Sigmoid colon (tissue), 7 donors: ENCODE measurements around the gene CD80. TPM values are rescaled to one million over a fixed set of nuclear protein-coding genes. Genes with fewer than 3 reads are reported as not detected.
A peak's percentile ranks its signal among the peaks of the same experiment; 100 is the strongest.

Source experiments
- DNase-seq: peaks from one replicate; pipeline ENCODE4 v3.0.0-alpha.2; 2019
- H3K27ac ChIP-seq, 4 donors: fragments of 200-600 bp; sonication (generic); one replicate each; pipeline ENCODE4 v1.5.1; 2016 to 2019; ENCODE audit warnings: mild to moderate bottlenecking in 1 of 4
- H3K27me3 ChIP-seq, 3 donors: fragments of 200-600 bp; sonication (generic); one replicate each; pipeline ENCODE4 v1.5.1; 2019; ENCODE audit warnings: mild to moderate bottlenecking in 1 of 3
- H3K36me3 ChIP-seq, 4 donors: fragments of 200-600 bp; sonication (generic); one replicate each; pipeline ENCODE4 v1.5.1; 2016 to 2019
- H3K4me1 ChIP-seq, 4 donors: fragments of 200-600 bp; sonication (generic); one replicate each; pipeline ENCODE4 v1.5.1; 2017 to 2019
- H3K4me3 ChIP-seq, 4 donors: fragments of 200-600 bp; sonication (generic); one replicate each; pipeline ENCODE4 v1.5.1; 2017 to 2019; ENCODE audit warnings: mild to moderate bottlenecking in 2 of 4, moderate library complexity in 1 of 4
- H3K9me3 ChIP-seq, 4 donors: fragments of 200-600 bp in 3 of 4; sonication (generic) in 3 of 4; one replicate each; pipeline versions ENCODE4 v1.5.1 to v1.6.1; 2013 to 2019
- EP300 ChIP-seq, 4 donors: sonication (generic); formaldehyde crosslinking; IDR thresholded peaks; one replicate each; pipeline ENCODE4 v1.6.1; 2017; ENCODE audit warnings: antibody characterized with exemption in 4 of 4
- POLR2A ChIP-seq, 2 donors: fragments of 450-650 bp; IDR thresholded peaks; one replicate each; pipeline ENCODE4 v1.6.1; 2016; ENCODE audit warnings: antibody characterized with exemption in 2 of 2, mild to moderate bottlenecking in 2 of 2, moderate library complexity in 2 of 2
- POLR2AphosphoS5 ChIP-seq, 4 donors: sonication (generic); formaldehyde crosslinking; IDR thresholded peaks; one replicate each; pipeline ENCODE4 v1.6.1; 2017; ENCODE audit warnings: antibody characterized with exemption in 4 of 4
- WGBS, 2 donors: extraction: QIAGEN DNeasy Blood & Tissue Kit; methylation state at CpG; one replicate each; pipeline ENCODE4 v1.1.7; 2013; 5-methylcytosine and 5-hydroxymethylcytosine counted together
- intact Hi-C: fragments of 100-400 bp; cut with DNase I; formaldehyde crosslinking; loops from one replicate; pipeline ENCODE4 v1.15.1; 2023
- polyA plus RNA-seq, 3 donors: library from polyadenylated mRNA; stranded (reverse); fragments of 200-250 nt; gene quantifications; one replicate each; pipeline ENCODE4 v1.2.3, GENCODE V29; 2013
- total RNA-seq, 4 donors: library from RNA; depleted of rRNA; stranded (reverse); fragments of >200 nt; gene quantifications; one replicate each; pipeline ENCODE4 v1.1.0, GENCODE V29; 2016
- TF ChIP-seq, protein P1 (sequence below), 4 experiments: fragments of 450-650 bp in 3 of 4; fragments of 200-600 bp in 1 of 4; IDR thresholded peaks; one replicate each; pipeline ENCODE4 v1.5.1; 2016 to 2019; ENCODE audit warnings: antibody characterized with exemption in 4 of 4, mild to moderate bottlenecking in 3 of 4, moderate library complexity in 2 of 4
- donor health status: healthy with polysubstance abuse.
- donor health status: Bipolar disorder and iron deficiency.
- donor health status: healthy.

The CD80 gene
- total and polyA plus RNA-seq, 7 donors, result 0.27 to 2.2 (median 1.6) TPM; not detected in 3

DNA sequence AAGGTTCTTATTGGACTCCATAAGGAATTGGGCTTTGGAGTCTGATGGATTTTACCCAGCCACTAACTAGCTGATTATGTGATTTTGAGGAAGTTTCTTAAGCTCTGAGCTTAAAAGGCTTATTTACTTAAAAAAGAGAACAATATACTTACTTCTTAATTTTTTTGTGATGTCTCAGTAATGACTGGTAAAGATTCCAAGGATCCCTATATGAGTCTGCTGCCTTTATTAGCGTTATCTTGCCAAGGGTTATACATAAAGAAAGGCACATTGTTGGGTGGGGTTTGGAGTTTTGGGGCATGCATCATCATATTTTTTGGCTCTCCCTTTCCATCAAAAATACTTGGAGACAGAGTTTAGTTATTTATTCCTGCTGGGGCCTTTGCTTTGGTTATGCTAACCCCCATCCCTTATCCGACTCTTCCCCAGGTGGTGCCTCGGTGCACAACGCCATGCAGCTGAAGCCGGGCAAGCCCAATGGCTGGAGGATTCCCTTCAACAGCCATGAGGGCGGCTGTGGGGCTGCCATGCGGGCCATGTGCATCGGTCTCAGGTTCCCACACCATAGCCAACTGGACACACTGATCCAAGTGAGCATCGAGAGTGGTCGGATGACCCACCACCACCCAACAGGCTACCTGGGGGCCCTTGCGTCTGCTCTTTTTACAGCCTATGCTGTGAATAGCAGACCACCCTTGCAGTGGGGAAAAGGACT, 26.6 kb upstream of the CD80 start:
- H3K27ac ChIP-seq, result no peak overlapping the region
- intact Hi-C loops, result no loop called here
- TF ChIP-seq EP300 (IDR thresholded peaks at IDR 0.05), result no peak
- TF ChIP-seq, protein P1, sequence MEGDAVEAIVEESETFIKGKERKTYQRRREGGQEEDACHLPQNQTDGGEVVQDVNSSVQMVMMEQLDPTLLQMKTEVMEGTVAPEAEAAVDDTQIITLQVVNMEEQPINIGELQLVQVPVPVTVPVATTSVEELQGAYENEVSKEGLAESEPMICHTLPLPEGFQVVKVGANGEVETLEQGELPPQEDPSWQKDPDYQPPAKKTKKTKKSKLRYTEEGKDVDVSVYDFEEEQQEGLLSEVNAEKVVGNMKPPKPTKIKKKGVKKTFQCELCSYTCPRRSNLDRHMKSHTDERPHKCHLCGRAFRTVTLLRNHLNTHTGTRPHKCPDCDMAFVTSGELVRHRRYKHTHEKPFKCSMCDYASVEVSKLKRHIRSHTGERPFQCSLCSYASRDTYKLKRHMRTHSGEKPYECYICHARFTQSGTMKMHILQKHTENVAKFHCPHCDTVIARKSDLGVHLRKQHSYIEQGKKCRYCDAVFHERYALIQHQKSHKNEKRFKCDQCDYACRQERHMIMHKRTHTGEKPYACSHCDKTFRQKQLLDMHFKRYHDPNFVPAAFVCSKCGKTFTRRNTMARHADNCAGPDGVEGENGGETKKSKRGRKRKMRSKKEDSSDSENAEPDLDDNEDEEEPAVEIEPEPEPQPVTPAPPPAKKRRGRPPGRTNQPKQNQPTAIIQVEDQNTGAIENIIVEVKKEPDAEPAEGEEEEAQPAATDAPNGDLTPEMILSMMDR (IDR thresholded peaks at IDR 0.05), result no peak
- no peak for TF ChIP-seq POLR2AphosphoS5 (IDR thresholded peaks at IDR 0.05)
- TF ChIP-seq POLR2A (IDR thresholded peaks at IDR 0.05), result no peak
- WGBS, 2 donors, result 96 to 98% methylated on average over 11 of the region's 11 CpGs
- H3K9me3 ChIP-seq, result peaks cover 0 to 2% (median 0%) of the 10 kb centered on the region in 4 donors
- H3K4me3 ChIP-seq, result no peak overlapping the region
- no peaks in the 10 kb centered on the region for H3K27me3 ChIP-seq
- DNase-seq, result no peak
- H3K4me1 ChIP-seq, result no peaks in the 10 kb centered on the region
- H3K36me3 ChIP-seq, result peaks cover 0 to 15% (median 0%) of the 10 kb centered on the region in 4 donors

DNA sequence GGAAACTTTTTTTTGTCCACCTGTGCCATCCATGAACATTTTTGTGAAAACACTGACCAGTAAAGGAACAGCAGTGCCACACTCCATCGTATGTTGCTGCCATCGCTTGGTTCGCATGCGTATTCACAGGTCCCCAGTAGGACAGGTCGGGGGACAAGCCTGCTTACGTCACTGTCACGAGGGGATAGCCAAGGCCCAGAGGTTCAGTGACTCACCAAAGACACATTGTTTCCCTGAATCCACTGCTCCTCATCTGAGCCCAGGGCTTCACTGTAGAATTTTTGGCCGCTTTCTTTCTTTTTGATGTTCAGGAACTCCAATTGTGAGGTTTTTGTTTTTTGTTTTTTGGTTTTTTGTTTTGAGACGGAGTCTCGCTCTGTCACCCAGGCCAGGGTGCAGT, 25.8 kb upstream of the CD80 start:
- WGBS, 2 donors, result 95 to 96% methylated on average over 10 of the region's 10 CpGs
- Histone ChIP-seq H3K9me3 (no peaks in the 10 kb centered on the region), H3K4me1 (peaks cover 0 to 7% (median 3%) of the 10 kb centered on the region in 4 donors), H3K27me3 (no peaks in the 10 kb centered on the region), H3K27ac (no peak overlapping the region), H3K36me3 (peaks cover 0 to 15% (median 0%) of the 10 kb centered on the region in 4 donors), H3K4me3 (no peak overlapping the region)
- no peak for DNase-seq
- intact Hi-C loops, result no loop called here
- TF ChIP-seq, protein P1 (IDR thresholded peaks at IDR 0.05), result no peak
- TF ChIP-seq POLR2AphosphoS5 (IDR thresholded peaks at IDR 0.05) (no peak), EP300 (IDR thresholded peaks at IDR 0.05) (no peak), POLR2A (IDR thresholded peaks at IDR 0.05) (no peak)

DNA sequence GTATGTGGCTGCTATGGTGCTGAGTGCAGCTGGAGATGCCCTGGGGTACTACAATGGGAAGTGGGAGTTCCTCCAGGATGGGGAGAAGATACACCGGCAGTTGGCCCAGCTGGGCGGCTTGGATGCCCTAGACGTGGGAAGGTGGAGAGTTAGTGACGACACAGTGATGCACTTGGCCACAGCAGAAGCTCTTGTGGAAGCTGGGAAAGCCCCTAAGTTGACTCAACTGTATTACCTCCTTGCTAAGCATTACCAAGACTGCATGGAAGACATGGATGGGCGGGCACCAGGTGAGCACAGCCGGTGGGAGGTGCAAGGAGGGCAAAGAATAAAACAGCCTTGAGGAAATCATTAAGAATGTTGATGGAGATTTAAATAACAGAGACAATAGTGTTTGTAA, 22.8 kb upstream of the CD80 start:
- Histone ChIP-seq H3K27me3 (no peaks in the 10 kb centered on the region), H3K9me3 (no peaks in the 10 kb centered on the region), H3K4me3 (no peak overlapping the region), H3K36me3 (peaks cover 0 to 9% (median 0%) of the 10 kb centered on the region in 4 donors), H3K27ac (no peak overlapping the region), H3K4me1 (peaks cover 0 to 18% (median 10%) of the 10 kb centered on the region in 4 donors)
- no peak for TF ChIP-seq POLR2A (IDR thresholded peaks at IDR 0.05)
- TF ChIP-seq POLR2AphosphoS5 (IDR thresholded peaks at IDR 0.05), result no peak
- 83 to 89% methylated on average over 6 of the region's 6 CpGs for whole genome bisulfite sequencing, 2 donors
- intact Hi-C loops, result no loop called here
- DNase-seq, result no peak

DNA sequence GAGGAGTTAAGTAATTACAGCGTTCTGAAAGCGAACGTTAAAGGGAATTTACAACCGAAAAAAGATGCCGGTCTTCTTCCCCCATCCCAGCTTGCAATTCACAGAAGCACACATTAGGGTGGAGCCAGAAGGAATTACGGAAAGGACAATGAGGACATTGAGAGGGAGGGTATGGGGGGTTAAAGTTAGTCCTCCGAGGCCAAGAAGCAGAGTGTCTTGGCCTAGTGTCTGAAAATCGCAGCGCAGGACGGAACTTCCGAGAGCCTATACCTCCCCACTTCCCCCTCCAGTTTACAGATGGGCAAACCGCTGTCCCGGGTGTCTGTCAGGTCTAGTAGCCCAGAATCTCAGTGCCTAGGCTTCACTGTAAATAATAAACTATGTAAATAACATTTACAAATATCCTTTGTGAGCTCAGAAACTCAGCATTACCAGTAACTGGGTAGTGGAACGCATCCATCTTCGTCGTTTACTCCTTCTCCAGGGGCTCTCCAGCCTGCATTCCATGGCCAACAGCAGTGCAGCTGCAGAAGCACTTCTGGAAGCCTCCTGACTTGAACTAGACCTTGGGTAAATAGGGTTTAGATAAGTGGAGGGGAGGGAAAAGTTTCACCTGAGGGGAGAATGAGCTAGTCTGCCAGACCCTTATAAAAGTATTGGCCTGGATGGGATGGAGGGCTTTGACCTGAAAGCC, 20.8 kb upstream of the CD80 start:
- 25 to 38% methylated on average over 16 of the region's 16 CpGs for WGBS, 2 donors
- Histone ChIP-seq H3K4me1 (peaks cover 0 to 18% (median 10%) of the 10 kb centered on the region in 4 donors), H3K36me3 (no peaks in the 10 kb centered on the region), H3K9me3 (no peaks in the 10 kb centered on the region), H3K27ac (peak overlapping the region; percentile 90 to 95 (median 92)), H3K27me3 (no peaks in the 10 kb centered on the region), H3K4me3 (peak overlapping the region; percentile 53 to 75 (median 68))
- TF ChIP-seq EP300 (IDR thresholded peaks at IDR 0.05) (no peak), POLR2AphosphoS5 (IDR thresholded peaks at IDR 0.05) (no peak)
- TF ChIP-seq, protein P1 (IDR thresholded peaks at IDR 0.05), result peak in 1 of 4 experiments; percentile 26
- DNase-seq, result peak; percentile 68
- intact Hi-C loops, result no loop called here

DNA sequence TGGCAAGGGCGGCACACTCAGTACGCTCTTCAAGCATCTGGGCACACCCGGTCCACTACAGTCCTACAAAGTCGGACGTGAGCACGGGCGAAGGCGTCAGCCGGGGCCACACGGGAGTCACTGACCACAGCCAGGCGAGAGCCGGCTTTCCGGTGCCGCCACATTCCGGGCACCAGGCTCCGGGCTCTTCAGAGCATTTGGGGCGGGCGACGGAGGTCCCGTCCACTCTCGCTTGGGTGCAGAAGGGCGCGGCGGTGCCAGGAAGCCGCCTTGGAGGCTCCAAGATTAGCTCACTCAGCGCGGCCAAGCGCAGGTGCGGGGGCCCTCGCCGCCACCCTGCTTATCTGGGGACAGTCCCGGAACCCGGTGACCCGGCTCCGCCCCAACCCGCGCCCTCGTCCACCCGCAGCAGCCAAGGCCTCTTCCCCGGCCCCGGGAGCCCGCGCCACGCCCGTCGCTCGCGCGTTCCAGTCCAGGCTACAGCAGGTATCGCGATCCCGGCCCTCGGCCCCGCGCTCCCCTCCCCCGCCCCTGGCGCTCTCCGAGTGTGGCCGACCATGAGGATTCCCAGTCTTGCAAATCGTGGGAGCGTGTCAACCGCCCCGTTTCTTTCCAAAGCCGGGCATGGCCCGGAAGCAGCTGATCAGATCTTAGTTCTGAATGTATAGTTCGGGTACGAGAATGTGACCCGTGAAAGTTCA, 20.1 kb upstream of the CD80 start, which contains the start of gene ADPRH:
ADPRH (plus strand) TSS at position 127 of the 701 bp plus-strand sequence. CDS start 2,678 bp downstream, outside the sequence.
- Histone ChIP-seq H3K36me3 (no peaks in the 10 kb centered on the region), H3K9me3 (no peaks in the 10 kb centered on the region), H3K4me3 (peak within 1 kb of the TSS; percentile 53 to 75 (median 68)), H3K27me3 (no peaks in the 10 kb centered on the region), H3K27ac (peak within 1 kb of the TSS; percentile 90 to 95 (median 92)), H3K4me1 (peaks cover 0 to 18% (median 10%) of the 10 kb centered on the region in 4 donors)
- peak; percentile 85 for DNase-seq
- intact Hi-C loops, result loop anchor here (2.0 to 5.0 kb wide), 3 partner anchors 53 to 97 kb away; partner anchors contain the start of genes COX17 and POPDC2
- 1% methylated on average over 68 of the region's 68 CpGs for WGBS, 2 donors
- TF ChIP-seq POLR2AphosphoS5 (IDR thresholded peaks at IDR 0.05), result peak in 2 of 4 donors; percentile 59 to 75
- TF ChIP-seq, protein P1 (IDR thresholded peaks at IDR 0.05), result no peak
